Measurements from ENCODE around the gene CNTNAP2. TPM values are rescaled to one million over a fixed set of nuclear protein-coding genes. Genes with fewer than 3 reads are reported as not detected.

Gene CNTNAP2
- total and polyA plus RNA-seq, 8 donors = 0.19 to 18.2 (median 0.56) TPM

DNA sequence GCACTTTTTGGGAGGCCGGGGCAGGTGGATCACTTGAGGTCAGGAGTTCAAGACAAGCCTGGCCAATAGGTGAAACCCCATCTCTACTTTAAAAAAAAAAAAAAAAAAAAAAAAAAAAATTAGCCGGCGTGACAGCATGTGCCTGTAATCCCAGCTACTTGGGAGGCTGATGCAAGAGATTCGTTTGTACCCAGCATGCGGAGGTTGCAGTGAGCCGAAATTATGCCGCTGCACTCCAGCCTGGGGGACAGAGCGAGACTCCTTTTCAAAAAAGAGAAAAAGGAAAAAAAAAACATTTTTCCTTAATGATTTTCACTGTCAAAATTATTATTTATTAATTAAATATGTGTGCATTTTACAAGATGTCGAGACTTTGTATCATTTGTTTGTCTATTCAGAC lies 253.6 kb downstream of the CNTNAP2 start:
- Histone ChIP-seq H3K36me3 (no peaks in the 10 kb centered on the region), H3K4me3 (no peak overlapping the region), H3K27ac (no peak overlapping the region), H3K9me3 (peaks cover 0 to 10% (median 0%) of the 10 kb centered on the region in 4 donors), H3K4me1 (no peaks in the 10 kb centered on the region), H3K27me3 (no peaks in the 10 kb centered on the region)
- TF ChIP-seq POLR2A (IDR thresholded peaks at IDR 0.05) (no peak), EP300 (IDR thresholded peaks at IDR 0.05) (no peak), POLR2AphosphoS5 (IDR thresholded peaks at IDR 0.05) (no peak)
- TF ChIP-seq, protein P1, sequence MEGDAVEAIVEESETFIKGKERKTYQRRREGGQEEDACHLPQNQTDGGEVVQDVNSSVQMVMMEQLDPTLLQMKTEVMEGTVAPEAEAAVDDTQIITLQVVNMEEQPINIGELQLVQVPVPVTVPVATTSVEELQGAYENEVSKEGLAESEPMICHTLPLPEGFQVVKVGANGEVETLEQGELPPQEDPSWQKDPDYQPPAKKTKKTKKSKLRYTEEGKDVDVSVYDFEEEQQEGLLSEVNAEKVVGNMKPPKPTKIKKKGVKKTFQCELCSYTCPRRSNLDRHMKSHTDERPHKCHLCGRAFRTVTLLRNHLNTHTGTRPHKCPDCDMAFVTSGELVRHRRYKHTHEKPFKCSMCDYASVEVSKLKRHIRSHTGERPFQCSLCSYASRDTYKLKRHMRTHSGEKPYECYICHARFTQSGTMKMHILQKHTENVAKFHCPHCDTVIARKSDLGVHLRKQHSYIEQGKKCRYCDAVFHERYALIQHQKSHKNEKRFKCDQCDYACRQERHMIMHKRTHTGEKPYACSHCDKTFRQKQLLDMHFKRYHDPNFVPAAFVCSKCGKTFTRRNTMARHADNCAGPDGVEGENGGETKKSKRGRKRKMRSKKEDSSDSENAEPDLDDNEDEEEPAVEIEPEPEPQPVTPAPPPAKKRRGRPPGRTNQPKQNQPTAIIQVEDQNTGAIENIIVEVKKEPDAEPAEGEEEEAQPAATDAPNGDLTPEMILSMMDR (IDR thresholded peaks at IDR 0.05) = no peak
- WGBS, 5 donors = 80 to 86% (median 82%) methylated on average over 9 of the region's 9 CpGs
- intact Hi-C loops (cut with DNase I; ENCODE audit: low total_unique reads) = no loop called here
- no peak for DNase-seq

DNA sequence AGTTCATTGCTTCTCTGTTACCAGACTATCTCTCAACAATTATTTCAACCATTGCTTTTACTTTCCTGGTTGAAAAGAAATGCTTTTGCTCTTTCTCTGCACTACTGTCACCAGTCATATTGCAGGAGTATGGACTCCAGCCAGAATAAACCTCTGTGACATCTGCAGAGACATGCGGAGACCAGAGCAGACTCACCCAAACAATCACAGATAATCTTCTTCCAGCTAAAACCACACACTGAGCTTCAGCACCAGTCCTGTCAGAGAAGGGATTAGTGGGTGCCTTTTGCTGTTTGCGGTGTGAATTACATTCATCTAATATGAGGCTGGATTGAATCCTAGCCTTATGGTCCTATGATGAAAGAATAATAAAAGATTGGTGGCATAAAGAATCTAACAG lies 258.6 kb downstream of the CNTNAP2 start:
- H3K36me3 ChIP-seq = no peaks in the 10 kb centered on the region
- no peaks in the 10 kb centered on the region for H3K4me1 ChIP-seq
- intact Hi-C loops (cut with DNase I; ENCODE audit: low total_unique reads) = no loop called here
- H3K9me3 ChIP-seq = peaks cover 0 to 18% (median 2%) of the 10 kb centered on the region in 4 donors
- TF ChIP-seq POLR2AphosphoS5 (IDR thresholded peaks at IDR 0.05) (no peak), POLR2A (IDR thresholded peaks at IDR 0.05) (no peak), EP300 (IDR thresholded peaks at IDR 0.05) (no peak)
- no peak overlapping the region for H3K4me3 ChIP-seq
- peak in 1 of 2 donors; percentile 8 for DNase-seq
- WGBS, 5 donors = 48 to 72% (median 59%) methylated on average over 2 of the region's 2 CpGs
- no peaks in the 10 kb centered on the region for H3K27me3 ChIP-seq
- H3K27ac ChIP-seq = no peak overlapping the region

DNA sequence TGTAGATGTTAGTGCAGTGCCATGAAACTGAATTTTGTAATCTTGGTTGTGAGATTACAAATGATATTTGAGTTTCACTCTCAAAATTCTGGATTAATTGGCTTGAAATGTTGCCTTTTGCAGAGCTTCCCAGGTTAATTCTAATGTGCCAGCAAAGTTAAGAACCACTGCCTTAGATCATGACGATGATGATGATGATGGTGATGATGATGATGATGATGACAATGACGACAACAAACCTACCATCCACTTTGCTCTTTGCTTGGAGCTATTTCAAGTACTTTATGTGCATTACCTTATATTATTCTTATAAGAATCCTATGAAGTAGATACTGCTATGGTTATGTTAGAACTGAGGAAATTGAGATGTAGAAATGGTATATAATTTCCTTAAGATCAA lies 261.6 kb downstream of the CNTNAP2 start:
- peaks cover 0 to 8% (median 2%) of the 10 kb centered on the region in 4 donors for H3K9me3 ChIP-seq
- WGBS, 5 donors = 57 to 84% (median 77%) methylated on average over 2 of the region's 2 CpGs
- no peak for DNase-seq
- no peaks in the 10 kb centered on the region for H3K4me1 ChIP-seq
- H3K27me3 ChIP-seq = no peaks in the 10 kb centered on the region
- TF ChIP-seq, protein P1 (IDR thresholded peaks at IDR 0.05) = no peak
- no peak for TF ChIP-seq POLR2A (IDR thresholded peaks at IDR 0.05)
- no peak for TF ChIP-seq POLR2AphosphoS5 (IDR thresholded peaks at IDR 0.05)
- TF ChIP-seq EP300 (IDR thresholded peaks at IDR 0.05) = no peak
- no peak overlapping the region for H3K27ac ChIP-seq
- H3K36me3 ChIP-seq = no peaks in the 10 kb centered on the region
- intact Hi-C loops (cut with DNase I; ENCODE audit: low total_unique reads) = no loop called here
- no peak overlapping the region for H3K4me3 ChIP-seq

DNA sequence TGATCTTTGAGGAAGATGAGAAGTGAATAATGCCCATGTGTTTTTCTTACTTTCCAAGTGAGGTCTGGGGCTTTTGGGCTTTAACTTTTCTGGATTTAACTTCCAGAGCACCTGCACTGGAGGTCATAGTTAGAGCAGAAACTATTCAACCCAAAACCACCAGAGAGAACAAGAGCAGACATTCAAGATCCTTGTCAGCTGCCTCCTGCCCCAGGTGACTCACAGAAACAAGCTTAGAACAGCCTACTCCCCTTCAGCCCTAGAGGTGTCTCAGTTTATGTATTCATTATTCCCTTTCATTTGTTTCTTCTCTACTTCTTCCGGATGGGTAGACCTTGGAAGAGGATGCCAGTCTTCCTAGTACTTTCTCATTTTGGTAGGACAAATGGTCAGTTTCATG lies 270.5 kb downstream of the CNTNAP2 start:
- 88 to 94% (median 90%) methylated on average over 1 of the region's 1 CpG for WGBS, 5 donors
- intact Hi-C loops (cut with DNase I; ENCODE audit: low total_unique reads) = no loop called here
- H3K27me3 ChIP-seq = no peaks in the 10 kb centered on the region
- H3K4me3 ChIP-seq = no peak overlapping the region
- no peak for DNase-seq
- no peaks in the 10 kb centered on the region for H3K36me3 ChIP-seq
- no peaks in the 10 kb centered on the region for H3K4me1 ChIP-seq
- no peak overlapping the region for H3K27ac ChIP-seq
- no peak for TF ChIP-seq POLR2A (IDR thresholded peaks at IDR 0.05)
- TF ChIP-seq, protein P1 (IDR thresholded peaks at IDR 0.05) = no peak
- no peak for TF ChIP-seq POLR2AphosphoS5 (IDR thresholded peaks at IDR 0.05)
- no peak for TF ChIP-seq EP300 (IDR thresholded peaks at IDR 0.05)
- no peaks in the 10 kb centered on the region for H3K9me3 ChIP-seq

DNA sequence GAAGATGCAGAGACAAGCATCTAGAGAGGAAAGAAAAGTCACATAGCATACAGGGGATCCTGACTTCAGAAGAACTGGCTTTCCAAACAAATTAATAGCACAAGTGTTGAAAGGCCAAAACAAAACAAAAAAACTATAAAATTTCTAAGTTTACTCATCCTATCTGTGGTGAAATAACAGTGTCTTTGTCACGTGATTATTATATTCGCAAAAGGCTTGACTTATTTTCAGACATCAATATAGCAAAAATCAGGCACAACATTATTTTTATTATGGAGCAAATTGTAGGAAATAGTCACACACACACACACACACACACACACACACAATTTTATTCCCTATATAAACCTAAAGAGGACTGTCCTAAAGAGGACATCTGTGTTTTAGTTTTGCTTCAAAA lies 272.3 kb downstream of the CNTNAP2 start:
- intact Hi-C loops (cut with DNase I; ENCODE audit: low total_unique reads) = no loop called here
- WGBS, 5 donors = 75 to 88% (median 84%) methylated on average over 2 of the region's 2 CpGs
- H3K4me3 ChIP-seq = no peak overlapping the region
- H3K27ac ChIP-seq = no peak overlapping the region
- H3K4me1 ChIP-seq = no peaks in the 10 kb centered on the region
- no peak for DNase-seq
- no peak for TF ChIP-seq POLR2A (IDR thresholded peaks at IDR 0.05)
- TF ChIP-seq POLR2AphosphoS5 (IDR thresholded peaks at IDR 0.05) = no peak
- no peak for TF ChIP-seq EP300 (IDR thresholded peaks at IDR 0.05)
- TF ChIP-seq, protein P1 (IDR thresholded peaks at IDR 0.05) = no peak
- H3K9me3 ChIP-seq = no peaks in the 10 kb centered on the region
- no peaks in the 10 kb centered on the region for H3K36me3 ChIP-seq
- no peaks in the 10 kb centered on the region for H3K27me3 ChIP-seq

Data from stomach (tissue), 9 donors.